ENCODE measurements around the gene PLCH1. TPM values are rescaled to one million over a fixed set of nuclear protein-coding genes. Genes with fewer than 3 reads are reported as not detected.
A peak's percentile ranks its signal among the peaks of the same experiment; 100 is the strongest.

Gene PLCH1
- total RNA-seq, 4 donors from 2014 or later: 0.19 to 2.1 (median 0.28) TPM

GRCh38 chr3:155704061-155704460, 40.8 kb downstream of the PLCH1 start:
- no peaks in the 10 kb centered on the region for H3K27me3 ChIP-seq
- no peak for DNase-seq
- intact Hi-C loops (cut with DNase I): loop anchor here (5.0 to 10.0 kb wide), 2 partner anchors 319 to 352 kb away; no protein-coding TSS in a partner anchor
- H3K4me1 ChIP-seq: no peaks in the 10 kb centered on the region
- no peaks in the 10 kb centered on the region for H3K36me3 ChIP-seq
- H3K27ac ChIP-seq: peak overlapping the region in 1 of 4 donors; percentile 0
- TF ChIP-seq CTCF (IDR thresholded peaks at IDR 0.05): no peak
- TF ChIP-seq POLR2A (IDR thresholded peaks at IDR 0.05): no peak
- H3K9me3 ChIP-seq: no peaks in the 10 kb centered on the region
- H3K4me3 ChIP-seq: no peak overlapping the region
- 63 to 78% methylated on average over 6 of the region's 6 CpGs for WGBS, 2 donors

GRCh38 chr3:155702745-155703591, 41.9 kb downstream of the PLCH1 start:
- H3K27me3 ChIP-seq: no peaks in the 10 kb centered on the region
- no peak for DNase-seq
- H3K27ac ChIP-seq: no peak overlapping the region
- no peak overlapping the region for H3K4me3 ChIP-seq
- no peaks in the 10 kb centered on the region for H3K36me3 ChIP-seq
- intact Hi-C loops (cut with DNase I): loop anchor here (5.0 to 10.0 kb wide), 2 partner anchors 318 to 351 kb away; no protein-coding TSS in a partner anchor
- 69 to 72% methylated on average over 6 of the region's 6 CpGs for WGBS, 2 donors
- no peaks in the 10 kb centered on the region for H3K9me3 ChIP-seq
- H3K4me1 ChIP-seq: no peaks in the 10 kb centered on the region
- TF ChIP-seq CTCF (IDR thresholded peaks at IDR 0.05) (no peak), POLR2A (IDR thresholded peaks at IDR 0.05) (no peak)

GRCh38 chr3:155701882-155702465, 42.9 kb downstream of the PLCH1 start:
- Histone ChIP-seq H3K9me3 (no peaks in the 10 kb centered on the region), H3K4me1 (no peaks in the 10 kb centered on the region), H3K4me3 (no peak overlapping the region), H3K27ac (no peak overlapping the region), H3K36me3 (no peaks in the 10 kb centered on the region), H3K27me3 (no peaks in the 10 kb centered on the region)
- peak; percentile 30 to 81 (median 56) for TF ChIP-seq CTCF (IDR thresholded peaks at IDR 0.05)
- TF ChIP-seq POLR2A (IDR thresholded peaks at IDR 0.05): no peak
- WGBS, 2 donors: 29 to 32% methylated on average over 5 of the region's 5 CpGs
- intact Hi-C loops (cut with DNase I): loop anchor here (5.0 to 10.0 kb wide), 2 partner anchors 317 to 350 kb away; no protein-coding TSS in a partner anchor
- no peak for DNase-seq

- 92 to 95% methylated on average over 2 of the region's 2 CpGs for WGBS, 2 donors
- Histone ChIP-seq H3K4me1 (no peaks in the 10 kb centered on the region), H3K4me3 (no peak overlapping the region), H3K27me3 (no peaks in the 10 kb centered on the region), H3K9me3 (no peaks in the 10 kb centered on the region), H3K27ac (no peak overlapping the region), H3K36me3 (no peaks in the 10 kb centered on the region)
- DNase-seq: no peak
- intact Hi-C loops (cut with DNase I): no loop called here
- no peak for TF ChIP-seq CTCF (IDR thresholded peaks at IDR 0.05)
- no peak for TF ChIP-seq POLR2A (IDR thresholded peaks at IDR 0.05)
Measured at GRCh38 chr3:155697542-155697941, 47.3 kb downstream of the PLCH1 start.

- H3K4me1 ChIP-seq: no peaks in the 10 kb centered on the region
- no peak for DNase-seq
- no peak overlapping the region for H3K27ac ChIP-seq
- TF ChIP-seq POLR2A (IDR thresholded peaks at IDR 0.05): no peak
- TF ChIP-seq CTCF (IDR thresholded peaks at IDR 0.05): no peak
- no peaks in the 10 kb centered on the region for H3K9me3 ChIP-seq
- H3K4me3 ChIP-seq: no peak overlapping the region
- intact Hi-C loops (cut with DNase I): no loop called here
- H3K27me3 ChIP-seq: no peaks in the 10 kb centered on the region
- H3K36me3 ChIP-seq: no peaks in the 10 kb centered on the region
Measured at GRCh38 chr3:155690921-155691320, 54.0 kb downstream of the PLCH1 start.
